Stimulated activated CD4-positive, alpha-beta T cell treated with anti-CD3 and anti-CD28 coated beads, Interleukin-12 subunit alpha, Interleukin-12 subunit beta, amount 100 ng/mL, for 24 hours (primary cell): ENCODE measurements around the gene PPP2R2C.

Source experiments
- DNase-seq, 2 experiments: peaks; one replicate each; pipeline ENCODE4 v3.0.0-alpha.2; 2020; ENCODE audit warnings: low read depth in 2 of 2

The PPP2R2C gene

GRCh38 chr4:6449746-6450369 lies 22.6 kb downstream of the PPP2R2C start:
- no peak for DNase-seq

- DNase-seq = no peak
These were observed 23.1 kb downstream of the PPP2R2C start for GRCh38 chr4:6449335-6449734.

GRCh38 chr4:6448476-6449170 lies 23.8 kb downstream of the PPP2R2C start:
- no peak for DNase-seq

- no peak for DNase-seq
These were observed 24.7 kb downstream of the PPP2R2C start for GRCh38 chr4:6447672-6448171.

- DNase-seq = no peak
These were observed 25.6 kb downstream of the PPP2R2C start for GRCh38 chr4:6446538-6447451.

GRCh38 chr4:6446130-6446482 lies 26.3 kb downstream of the PPP2R2C start:
- DNase-seq = no peak

GRCh38 chr4:6445403-6446129 lies 26.8 kb downstream of the PPP2R2C start:
- no peak for DNase-seq

GRCh38 chr4:6444582-6444981 lies 27.8 kb downstream of the PPP2R2C start:
- no peak for DNase-seq

GRCh38 chr4:6443035-6444023 lies 29.1 kb downstream of the PPP2R2C start:
- DNase-seq = no peak

- DNase-seq = no peak
These were observed 29.9 kb downstream of the PPP2R2C start for GRCh38 chr4:6442555-6442954.

- no peak for DNase-seq
These were observed 30.7 kb downstream of the PPP2R2C start for GRCh38 chr4:6441758-6442157.

GRCh38 chr4:6441202-6441582 lies 31.2 kb downstream of the PPP2R2C start:
- no peak for DNase-seq

GRCh38 chr4:6440506-6441201 lies 31.8 kb downstream of the PPP2R2C start:
- no peak for DNase-seq

GRCh38 chr4:6439120-6439762 lies 33.2 kb downstream of the PPP2R2C start:
- DNase-seq = no peak

- DNase-seq = no peak
These were observed 34.6 kb downstream of the PPP2R2C start for GRCh38 chr4:6437826-6438238.

- DNase-seq = no peak
These were observed 37.4 kb downstream of the PPP2R2C start for GRCh38 chr4:6435010-6435409.

GRCh38 chr4:6430927-6431326 lies 41.5 kb downstream of the PPP2R2C start:
- no peak for DNase-seq

GRCh38 chr4:6427439-6428090 lies 44.8 kb downstream of the PPP2R2C start:
- no peak for DNase-seq
